ENCODE data around the gene TPD52L2.

- TF ChIP-seq CTCF (IDR thresholded peaks at IDR 0.05; ENCODE audit: low read depth, low read length) (no peak), POLR2A (IDR thresholded peaks at IDR 0.05; ENCODE audit: extremely low read depth, insufficient read length) (no peak)
Observed at GRCh38 chr20:63911176-63911575, 46.1 kb downstream of the TPD52L2 start.
